WERI-Rb-1 (cell line): ENCODE measurements around the gene KCNJ13.

Experiments used
- DNase-seq: peaks from one replicate; pipeline ENCODE4 v3.0.0-alpha.2; 2020
- H3K27ac ChIP-seq: fragments of 250-450 bp; sonication (Bioruptor Pico); 2 replicates; pipeline ENCODE4 v1.5.1; 2020; ENCODE audit warnings: mild to moderate bottlenecking, moderate library complexity
- H3K27me3 ChIP-seq: fragments of 250-450 bp; sonication (Bioruptor Pico); 2 replicates; pipeline ENCODE4 v1.5.1; 2021; ENCODE audit warnings: mild to moderate bottlenecking, low read depth, moderate library complexity; ENCODE audit not compliant: insufficient read depth, severe bottlenecking
- H3K36me3 ChIP-seq: fragments of 250-450 bp; sonication (Bioruptor Pico); 2 replicates; pipeline ENCODE4 v1.5.1; 2020; ENCODE audit warnings: mild to moderate bottlenecking, moderate library complexity
- H3K4me3 ChIP-seq: 2 replicates; pipeline ENCODE4 v1.5.1; 2011; ENCODE audit warnings: low read depth, mild to moderate bottlenecking, control low read depth, low read length
- H3K9me3 ChIP-seq: fragments of 250-450 bp; sonication (Bioruptor Pico); 2 replicates; pipeline ENCODE4 v1.5.1; 2021; ENCODE audit warnings: mild to moderate bottlenecking, moderate library complexity; ENCODE audit not compliant: severe bottlenecking
- TF ChIP-seq, protein P1 (sequence below): IDR thresholded peaks from 2 replicates; pipeline ENCODE4 v1.5.1; 2011; ENCODE audit warnings: low read depth, mild to moderate bottlenecking, control low read depth, inconsistent platforms, low read length

KCNJ13 gene

GRCh38 chr2:232776435-232776834 is at the start of gene KCNJ13:
TSS of gene KCNJ13 (minus strand) at chr2:232776565. CDS start at chr2:232771362, 5,203 bp downstream.
- no peak for DNase-seq
- Histone ChIP-seq H3K4me3 (no peak within 1 kb of the TSS), H3K27ac (no peak within 1 kb of the TSS), H3K9me3 (no peaks in the 10 kb centered on the region), H3K27me3 (no peaks in the 10 kb centered on the region), H3K36me3 (no peaks in the 10 kb centered on the region; the same call in 1 of the 2 replicates)
- TF ChIP-seq, protein P1, sequence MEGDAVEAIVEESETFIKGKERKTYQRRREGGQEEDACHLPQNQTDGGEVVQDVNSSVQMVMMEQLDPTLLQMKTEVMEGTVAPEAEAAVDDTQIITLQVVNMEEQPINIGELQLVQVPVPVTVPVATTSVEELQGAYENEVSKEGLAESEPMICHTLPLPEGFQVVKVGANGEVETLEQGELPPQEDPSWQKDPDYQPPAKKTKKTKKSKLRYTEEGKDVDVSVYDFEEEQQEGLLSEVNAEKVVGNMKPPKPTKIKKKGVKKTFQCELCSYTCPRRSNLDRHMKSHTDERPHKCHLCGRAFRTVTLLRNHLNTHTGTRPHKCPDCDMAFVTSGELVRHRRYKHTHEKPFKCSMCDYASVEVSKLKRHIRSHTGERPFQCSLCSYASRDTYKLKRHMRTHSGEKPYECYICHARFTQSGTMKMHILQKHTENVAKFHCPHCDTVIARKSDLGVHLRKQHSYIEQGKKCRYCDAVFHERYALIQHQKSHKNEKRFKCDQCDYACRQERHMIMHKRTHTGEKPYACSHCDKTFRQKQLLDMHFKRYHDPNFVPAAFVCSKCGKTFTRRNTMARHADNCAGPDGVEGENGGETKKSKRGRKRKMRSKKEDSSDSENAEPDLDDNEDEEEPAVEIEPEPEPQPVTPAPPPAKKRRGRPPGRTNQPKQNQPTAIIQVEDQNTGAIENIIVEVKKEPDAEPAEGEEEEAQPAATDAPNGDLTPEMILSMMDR = no peak

GRCh38 chr2:232817756-232818155 is 41.4 kb upstream of the KCNJ13 start:
- Histone ChIP-seq H3K36me3 (peaks cover 68% of the 10 kb centered on the region), H3K4me3 (no peak overlapping the region), H3K27ac (no peak overlapping the region), H3K9me3 (no peaks in the 10 kb centered on the region), H3K27me3 (no peaks in the 10 kb centered on the region)
- TF ChIP-seq, protein P1 = no peak
- DNase-seq = no peak

DNA sequence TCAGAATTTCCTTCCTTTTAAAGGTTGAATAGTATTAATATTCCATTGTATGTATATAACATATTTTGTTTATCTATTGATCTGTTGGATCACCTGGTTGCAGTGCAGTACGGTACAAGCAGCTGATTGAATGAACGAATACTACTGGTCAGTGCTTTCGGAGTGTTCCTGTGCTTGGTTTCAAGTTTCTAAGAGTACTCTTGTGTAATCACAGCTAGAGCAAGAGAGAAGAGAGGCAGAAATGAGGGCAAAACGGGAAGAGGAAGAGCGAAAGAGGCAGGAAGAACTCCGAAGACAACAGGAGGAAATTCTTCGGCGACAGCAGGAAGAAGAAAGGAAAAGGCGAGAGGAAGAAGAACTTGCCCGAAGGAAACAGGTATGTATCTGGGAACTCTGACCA is 40.3 kb upstream of the KCNJ13 start:
- TF ChIP-seq, protein P1 = no peak
- no peak overlapping the region for H3K27ac ChIP-seq
- no peak for DNase-seq
- H3K36me3 ChIP-seq = peaks cover 60% of the 10 kb centered on the region
- no peak overlapping the region for H3K4me3 ChIP-seq
- no peaks in the 10 kb centered on the region for H3K27me3 ChIP-seq
- no peaks in the 10 kb centered on the region for H3K9me3 ChIP-seq

- H3K9me3 ChIP-seq = no peaks in the 10 kb centered on the region
- H3K27ac ChIP-seq = no peak overlapping the region
- no peaks in the 10 kb centered on the region for H3K27me3 ChIP-seq
- TF ChIP-seq, protein P1 = no peak
- peaks cover 52% of the 10 kb centered on the region for H3K36me3 ChIP-seq
- H3K4me3 ChIP-seq = no peak overlapping the region
- DNase-seq = no peak
These were observed 39.2 kb upstream of the KCNJ13 start for GRCh38 chr2:232815569-232815968.

DNA sequence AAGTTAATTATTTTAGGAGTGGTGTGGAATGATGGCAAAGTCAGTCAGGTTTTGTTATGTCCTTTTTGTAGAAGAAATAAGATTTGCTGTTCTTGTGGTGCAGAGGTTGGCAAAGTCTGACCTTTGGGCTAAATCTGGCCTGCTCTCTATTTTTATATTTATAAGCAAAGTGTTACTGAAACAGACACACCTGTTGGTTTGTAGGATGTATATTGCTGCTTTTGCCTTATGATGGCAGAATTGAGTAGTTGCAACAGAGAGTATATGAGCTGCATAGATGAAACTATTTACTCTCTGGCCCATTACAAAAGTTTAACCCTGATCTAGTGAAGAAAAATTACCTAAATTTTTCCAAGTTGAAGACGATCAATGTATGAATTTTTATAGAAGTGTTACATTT is 34.1 kb upstream of the KCNJ13 start:
- no peak for DNase-seq
- TF ChIP-seq, protein P1 = no peak
- Histone ChIP-seq H3K27me3 (no peaks in the 10 kb centered on the region), H3K9me3 (no peaks in the 10 kb centered on the region), H3K4me3 (no peak overlapping the region), H3K27ac (no peak overlapping the region), H3K36me3 (peaks cover 49% of the 10 kb centered on the region)
